AG10803 (cell line): Measurements from ENCODE around the gene STX7.

Experiments used
- DNase-seq: peaks from one replicate; pipeline ENCODE4 v3.0.0; 2010; ENCODE audit warnings: low read depth
- H3K4me3 ChIP-seq: 2 replicates; pipeline ENCODE4 v1.5.1; 2011; ENCODE audit warnings: mild to moderate bottlenecking, low read length, control low read depth
- CTCF ChIP-seq: conservative IDR thresholded peaks from 2 replicates; pipeline ENCODE4 v1.5.1; 2011; ENCODE audit warnings: mild to moderate bottlenecking, low read length, control low read depth, inconsistent platforms

Gene STX7

GRCh38 chr6:132506461-132506860, 6.5 kb downstream of the STX7 start:
- no peak overlapping the region for H3K4me3 ChIP-seq
- DNase-seq: no peak
- no peak for TF ChIP-seq CTCF

GRCh38 chr6:132505158-132505557, 7.8 kb downstream of the STX7 start:
- no peak for TF ChIP-seq CTCF
- no peak overlapping the region for H3K4me3 ChIP-seq
- DNase-seq: no peak

- H3K4me3 ChIP-seq: no peak overlapping the region
- no peak for TF ChIP-seq CTCF
- no peak for DNase-seq
Observed at GRCh38 chr6:132504757-132505156, 8.2 kb downstream of the STX7 start.

- no peak for TF ChIP-seq CTCF
- DNase-seq: no peak
- H3K4me3 ChIP-seq: no peak overlapping the region
Observed at GRCh38 chr6:132499757-132500156, 13.2 kb downstream of the STX7 start.

- DNase-seq: no peak
- H3K4me3 ChIP-seq: no peak overlapping the region
- no peak for TF ChIP-seq CTCF
Observed at GRCh38 chr6:132498638-132499037, 14.3 kb downstream of the STX7 start.

- TF ChIP-seq CTCF: no peak
- no peak for DNase-seq
- no peak overlapping the region for H3K4me3 ChIP-seq
Observed at GRCh38 chr6:132496519-132497180, 16.3 kb downstream of the STX7 start.

- no peak for TF ChIP-seq CTCF
- H3K4me3 ChIP-seq: no peak overlapping the region
- no peak for DNase-seq
Observed at GRCh38 chr6:132495604-132496079, 17.3 kb downstream of the STX7 start.
